ENCODE measurements around the gene TLN1.

The TLN1 gene

GRCh38 chr9:35679766-35680330 lies 52.1 kb downstream of the TLN1 start:
- TF ChIP-seq, protein P1, sequence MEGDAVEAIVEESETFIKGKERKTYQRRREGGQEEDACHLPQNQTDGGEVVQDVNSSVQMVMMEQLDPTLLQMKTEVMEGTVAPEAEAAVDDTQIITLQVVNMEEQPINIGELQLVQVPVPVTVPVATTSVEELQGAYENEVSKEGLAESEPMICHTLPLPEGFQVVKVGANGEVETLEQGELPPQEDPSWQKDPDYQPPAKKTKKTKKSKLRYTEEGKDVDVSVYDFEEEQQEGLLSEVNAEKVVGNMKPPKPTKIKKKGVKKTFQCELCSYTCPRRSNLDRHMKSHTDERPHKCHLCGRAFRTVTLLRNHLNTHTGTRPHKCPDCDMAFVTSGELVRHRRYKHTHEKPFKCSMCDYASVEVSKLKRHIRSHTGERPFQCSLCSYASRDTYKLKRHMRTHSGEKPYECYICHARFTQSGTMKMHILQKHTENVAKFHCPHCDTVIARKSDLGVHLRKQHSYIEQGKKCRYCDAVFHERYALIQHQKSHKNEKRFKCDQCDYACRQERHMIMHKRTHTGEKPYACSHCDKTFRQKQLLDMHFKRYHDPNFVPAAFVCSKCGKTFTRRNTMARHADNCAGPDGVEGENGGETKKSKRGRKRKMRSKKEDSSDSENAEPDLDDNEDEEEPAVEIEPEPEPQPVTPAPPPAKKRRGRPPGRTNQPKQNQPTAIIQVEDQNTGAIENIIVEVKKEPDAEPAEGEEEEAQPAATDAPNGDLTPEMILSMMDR (IDR thresholded peaks at IDR 0.05; ENCODE audit: low read depth, low read length): no peak
- DNase-seq (ENCODE audit: extremely low read depth, low read depth): no peak

DNA sequence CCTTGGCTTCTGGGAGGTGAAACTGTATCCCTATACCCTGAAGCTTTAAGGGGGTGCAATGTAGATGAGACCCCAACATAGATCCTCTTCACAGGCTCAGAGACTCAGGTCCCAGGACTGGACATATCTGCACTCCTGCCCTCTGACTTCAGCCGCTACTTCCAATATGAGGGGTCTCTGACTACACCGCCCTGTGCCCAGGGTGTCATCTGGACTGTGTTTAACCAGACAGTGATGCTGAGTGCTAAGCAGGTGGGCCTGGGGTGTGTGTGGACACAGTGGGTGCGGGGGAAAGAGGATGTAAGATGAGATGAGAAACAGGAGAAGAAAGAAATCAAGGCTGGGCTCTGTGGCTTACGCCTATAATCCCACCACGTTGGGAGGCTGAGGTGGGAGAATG lies 52.9 kb downstream of the TLN1 start:
- TF ChIP-seq, protein P1 (IDR thresholded peaks at IDR 0.05; ENCODE audit: low read depth, low read length): no peak
- no peak for DNase-seq (ENCODE audit: extremely low read depth, low read depth)

DNA sequence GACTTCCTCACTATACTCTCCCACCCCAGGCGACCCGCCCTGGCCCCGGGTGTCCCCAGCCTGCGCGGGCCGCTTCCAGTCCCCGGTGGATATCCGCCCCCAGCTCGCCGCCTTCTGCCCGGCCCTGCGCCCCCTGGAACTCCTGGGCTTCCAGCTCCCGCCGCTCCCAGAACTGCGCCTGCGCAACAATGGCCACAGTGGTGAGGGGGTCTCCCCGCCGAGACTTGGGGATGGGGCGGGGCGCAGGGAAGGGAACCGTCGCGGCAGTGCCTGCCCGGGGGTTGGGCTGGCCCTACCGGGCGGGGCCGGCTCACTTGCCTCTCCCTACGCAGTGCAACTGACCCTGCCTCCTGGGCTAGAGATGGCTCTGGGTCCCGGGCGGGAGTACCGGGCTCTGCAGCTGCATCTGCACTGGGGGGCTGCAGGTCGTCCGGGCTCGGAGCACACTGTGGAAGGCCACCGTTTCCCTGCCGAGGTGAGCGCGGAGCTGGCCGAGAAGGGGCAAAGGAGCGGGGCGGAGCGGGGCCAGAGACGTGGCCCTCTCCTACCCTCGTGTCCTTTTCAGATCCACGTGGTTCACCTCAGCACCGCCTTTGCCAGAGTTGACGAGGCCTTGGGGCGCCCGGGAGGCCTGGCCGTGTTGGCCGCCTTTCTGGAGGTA lies 56.1 kb downstream of the TLN1 start:
- no peak for DNase-seq (ENCODE audit: extremely low read depth, low read depth)
- TF ChIP-seq, protein P1 (IDR thresholded peaks at IDR 0.05; ENCODE audit: low read depth, low read length): no peak; the same call in 1 of the 2 replicates

- TF ChIP-seq, protein P1 (IDR thresholded peaks at IDR 0.05; ENCODE audit: low read depth, low read length): no peak
- no peak for DNase-seq (ENCODE audit: extremely low read depth, low read depth)
These were observed 56.8 kb downstream of the TLN1 start for GRCh38 chr9:35675204-35675603.

GRCh38 chr9:35674025-35674361 lies 58.0 kb downstream of the TLN1 start:
- TF ChIP-seq, protein P1 (IDR thresholded peaks at IDR 0.05; ENCODE audit: low read depth, low read length): no peak
- no peak for DNase-seq (ENCODE audit: extremely low read depth, low read depth)

DNA sequence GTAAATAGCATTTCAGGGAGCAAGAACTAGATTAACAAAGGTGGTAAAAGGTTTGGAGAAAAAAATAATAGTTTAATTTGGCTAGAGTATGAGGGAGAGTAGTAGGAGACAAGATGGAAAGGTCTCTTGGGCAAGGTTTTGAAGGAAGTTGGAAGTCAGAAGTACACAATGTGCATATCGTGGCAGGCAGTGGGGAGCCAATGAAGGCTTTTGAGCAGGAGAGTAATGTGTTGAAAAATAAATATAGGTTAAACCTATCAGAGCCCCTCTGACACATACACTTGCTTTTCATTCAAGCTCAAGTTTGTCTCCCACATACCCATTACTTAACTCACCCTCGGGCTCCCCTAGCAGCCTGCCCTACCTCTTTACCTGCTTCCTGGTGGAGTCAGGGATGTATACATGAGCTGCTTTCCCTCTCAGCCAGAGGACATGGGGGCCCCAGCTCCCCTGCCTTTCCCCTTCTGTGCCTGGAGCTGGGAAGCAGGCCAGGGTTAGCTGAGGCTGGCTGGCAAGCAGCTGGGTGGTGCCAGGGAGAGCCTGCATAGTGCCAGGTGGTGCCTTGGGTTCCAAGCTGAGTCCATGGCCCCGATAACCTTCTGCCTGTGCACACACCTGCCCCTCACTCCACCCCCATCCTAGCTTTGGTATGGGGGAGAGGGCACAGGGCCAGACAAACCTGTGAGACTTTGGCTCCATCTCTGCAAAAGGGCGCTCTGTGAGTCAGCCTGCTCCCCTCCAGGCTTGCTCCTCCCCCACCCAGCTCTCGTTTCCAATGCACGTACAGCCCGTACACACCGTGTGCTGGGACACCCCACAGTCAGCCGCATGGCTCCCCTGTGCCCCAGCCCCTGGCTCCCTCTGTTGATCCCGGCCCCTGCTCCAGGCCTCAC lies 58.6 kb downstream of the TLN1 start, which contains the start of gene CA9:
TSS of gene CA9 (plus strand) at position 797 of the 893 bp plus-strand sequence. CDS start at position 829, 32 bp downstream.
- DNase-seq (ENCODE audit: extremely low read depth, low read depth): no peak
- TF ChIP-seq, protein P1 (IDR thresholded peaks at IDR 0.05; ENCODE audit: low read depth, low read length): no peak
